ENCODE measurements around the gene IL1F10. TPM values are rescaled to one million over a fixed set of nuclear protein-coding genes. Genes with fewer than 3 reads are reported as not detected.

Gene IL1F10
- total and polyA plus RNA-seq, 4 donors, result not detected

- TF ChIP-seq HNF4A (conservative IDR thresholded peaks at IDR 0.05), result no peak
- no peak for TF ChIP-seq GABPA (IDR thresholded peaks at IDR 0.05 in 1 of 2, conservative IDR thresholded peaks at IDR 0.05 in 1 of 2)
- TF ChIP-seq EGR1 (IDR thresholded peaks at IDR 0.05; ENCODE audit: low read depth in 2 of 2), result no peak
- TF ChIP-seq FOXA1 (IDR thresholded peaks at IDR 0.05), result no peak
- TF ChIP-seq NR2F2 (IDR thresholded peaks at IDR 0.05), result no peak
- TF ChIP-seq RXRA (IDR thresholded peaks at IDR 0.05), result no peak
- TF ChIP-seq CTCF (IDR thresholded peaks at IDR 0.05; ENCODE audit: low read depth, low read length, missing input control), result no peak
- TF ChIP-seq HNF4G (IDR thresholded peaks at IDR 0.05), result no peak
- no peak for TF ChIP-seq RAD21 (IDR thresholded peaks at IDR 0.05)
- no peak for TF ChIP-seq JUND (IDR thresholded peaks at IDR 0.05)
- no peak for TF ChIP-seq ZBTB33 (IDR thresholded peaks at IDR 0.05)
- Histone ChIP-seq H3K36me3 (ENCODE audit: control insufficient read depth in 4 of 4, insufficient read depth in 3 of 4, low read depth in 1 of 4, low read length in 3 of 4) (no peaks in the 10 kb centered on the region), H3K4me1 (ENCODE audit: control insufficient read depth in 4 of 4, insufficient read depth in 4 of 4, low read length in 3 of 4) (peaks cover 3 to 16% (median 12%) of the 10 kb centered on the region in 4 donors), H3K27me3 (ENCODE audit: control insufficient read depth in 4 of 4, insufficient read depth in 4 of 4, low read length in 3 of 4) (no peaks in the 10 kb centered on the region), H3K9ac (ENCODE audit: low read depth in 1 of 2, low read length in 2 of 2) (peak overlapping the region in 1 of 2 donors; percentile 33), H3K9me3 (ENCODE audit: control insufficient read depth in 4 of 4, low read length in 3 of 4) (no peaks in the 10 kb centered on the region), H3K4me3 (ENCODE audit: low read depth in 1 of 3, low read length in 3 of 3) (no peak overlapping the region), H3K27ac (ENCODE audit: low read depth in 1 of 2, low read length in 2 of 2) (no peak overlapping the region)
- WGBS, result 35% methylated on average over 5 of the region's 5 CpGs
- no peak for DNase-seq (ENCODE audit: low spot score)
These were observed 28.1 kb upstream of the IL1F10 start for GRCh38 chr2:113039719-113040118.

GRCh38 chr2:113041871-113042270 lies 25.9 kb upstream of the IL1F10 start:
- Histone ChIP-seq H3K4me3 (ENCODE audit: low read depth in 1 of 3, low read length in 3 of 3) (no peak overlapping the region), H3K36me3 (ENCODE audit: control insufficient read depth in 4 of 4, insufficient read depth in 3 of 4, low read depth in 1 of 4, low read length in 3 of 4) (no peaks in the 10 kb centered on the region), H3K4me1 (ENCODE audit: control insufficient read depth in 4 of 4, insufficient read depth in 4 of 4, low read length in 3 of 4) (peaks cover 3 to 16% (median 12%) of the 10 kb centered on the region in 4 donors), H3K27me3 (ENCODE audit: control insufficient read depth in 4 of 4, insufficient read depth in 4 of 4, low read length in 3 of 4) (no peaks in the 10 kb centered on the region), H3K27ac (ENCODE audit: low read depth in 1 of 2, low read length in 2 of 2) (no peak overlapping the region), H3K9ac (ENCODE audit: low read depth in 1 of 2, low read length in 2 of 2) (no peak overlapping the region), H3K9me3 (ENCODE audit: control insufficient read depth in 4 of 4, low read length in 3 of 4) (no peaks in the 10 kb centered on the region)
- 86% methylated on average over 5 of the region's 5 CpGs for WGBS
- no peak for DNase-seq (ENCODE audit: low spot score)
- no peak for TF ChIP-seq ATF3 (IDR thresholded peaks at IDR 0.05)
- TF ChIP-seq REST (IDR thresholded peaks at IDR 0.05), result no peak
- TF ChIP-seq NR2F2 (IDR thresholded peaks at IDR 0.05), result no peak
- TF ChIP-seq HNF4A (conservative IDR thresholded peaks at IDR 0.05), result no peak
- TF ChIP-seq EGR1 (IDR thresholded peaks at IDR 0.05; ENCODE audit: low read depth in 2 of 2), result no peak
- no peak for TF ChIP-seq GABPA (IDR thresholded peaks at IDR 0.05 in 1 of 2, conservative IDR thresholded peaks at IDR 0.05 in 1 of 2)
- TF ChIP-seq RAD21 (IDR thresholded peaks at IDR 0.05), result no peak
- TF ChIP-seq FOXA2 (IDR thresholded peaks at IDR 0.05), result no peak
- TF ChIP-seq ZBTB33 (IDR thresholded peaks at IDR 0.05), result no peak
- no peak for TF ChIP-seq CTCF (IDR thresholded peaks at IDR 0.05; ENCODE audit: low read depth, low read length, missing input control)
- no peak for TF ChIP-seq RXRA (IDR thresholded peaks at IDR 0.05)
- TF ChIP-seq TAF1 (conservative IDR thresholded peaks at IDR 0.05), result no peak
- TF ChIP-seq MAX (IDR thresholded peaks at IDR 0.05), result no peak
- TF ChIP-seq YY1 (IDR thresholded peaks at IDR 0.05), result no peak
- TF ChIP-seq HNF4G (IDR thresholded peaks at IDR 0.05), result no peak
- TF ChIP-seq SP1 (IDR thresholded peaks at IDR 0.05), result no peak
- no peak for TF ChIP-seq JUND (IDR thresholded peaks at IDR 0.05)

Data from liver (tissue), 9 donors.